ENCODE data around the gene PPIF.

The PPIF gene

DNA sequence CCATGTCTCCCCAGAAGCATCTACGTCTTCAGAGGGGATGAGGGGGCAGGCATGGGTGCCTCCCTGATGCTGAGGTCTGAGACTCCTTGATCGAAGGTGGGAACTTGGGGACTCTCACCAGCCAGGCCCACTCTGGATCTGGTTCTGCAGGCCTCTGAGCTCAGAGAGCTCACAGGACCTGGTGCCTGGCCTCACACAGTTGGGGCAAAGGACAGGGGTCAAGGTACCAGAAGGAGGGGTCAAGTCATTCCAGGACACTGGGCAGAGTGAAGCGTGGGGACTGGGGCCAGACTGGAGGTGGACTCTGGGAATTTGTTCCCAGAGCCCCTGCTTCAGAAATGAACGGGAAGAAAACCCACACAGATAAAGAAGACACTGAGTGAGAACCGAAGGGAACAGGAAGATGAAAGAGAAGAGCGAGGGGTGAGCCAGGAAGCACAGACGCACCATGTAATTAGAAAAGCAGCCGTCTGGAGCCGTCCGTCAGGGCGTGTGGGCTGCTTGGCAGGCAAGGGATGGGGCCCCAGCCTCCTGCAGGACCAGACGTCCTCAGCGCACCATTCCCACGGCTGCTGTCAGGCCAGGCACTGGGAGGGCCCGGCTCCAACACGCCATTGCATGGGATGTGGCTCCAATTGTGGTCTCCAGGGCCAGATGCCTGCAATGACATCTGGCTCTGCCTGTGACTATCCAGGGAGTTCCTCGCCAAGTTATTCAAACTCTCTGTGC, 50.5 kb downstream of the PPIF start:
- TF ChIP-seq, protein P1, sequence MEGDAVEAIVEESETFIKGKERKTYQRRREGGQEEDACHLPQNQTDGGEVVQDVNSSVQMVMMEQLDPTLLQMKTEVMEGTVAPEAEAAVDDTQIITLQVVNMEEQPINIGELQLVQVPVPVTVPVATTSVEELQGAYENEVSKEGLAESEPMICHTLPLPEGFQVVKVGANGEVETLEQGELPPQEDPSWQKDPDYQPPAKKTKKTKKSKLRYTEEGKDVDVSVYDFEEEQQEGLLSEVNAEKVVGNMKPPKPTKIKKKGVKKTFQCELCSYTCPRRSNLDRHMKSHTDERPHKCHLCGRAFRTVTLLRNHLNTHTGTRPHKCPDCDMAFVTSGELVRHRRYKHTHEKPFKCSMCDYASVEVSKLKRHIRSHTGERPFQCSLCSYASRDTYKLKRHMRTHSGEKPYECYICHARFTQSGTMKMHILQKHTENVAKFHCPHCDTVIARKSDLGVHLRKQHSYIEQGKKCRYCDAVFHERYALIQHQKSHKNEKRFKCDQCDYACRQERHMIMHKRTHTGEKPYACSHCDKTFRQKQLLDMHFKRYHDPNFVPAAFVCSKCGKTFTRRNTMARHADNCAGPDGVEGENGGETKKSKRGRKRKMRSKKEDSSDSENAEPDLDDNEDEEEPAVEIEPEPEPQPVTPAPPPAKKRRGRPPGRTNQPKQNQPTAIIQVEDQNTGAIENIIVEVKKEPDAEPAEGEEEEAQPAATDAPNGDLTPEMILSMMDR (IDR thresholded peaks at IDR 0.05; ENCODE audit: low read depth, low read length) = no peak
- in situ Hi-C loops (cut with HindIII; ENCODE audit: low sequenced_read_pairs) = no loop called here
- no peak overlapping the region for H3K4me3 ChIP-seq (ENCODE audit: low read depth, low read length)
- DNase-seq (ENCODE audit: low read depth, low spot score) = peak; percentile 59

DNA sequence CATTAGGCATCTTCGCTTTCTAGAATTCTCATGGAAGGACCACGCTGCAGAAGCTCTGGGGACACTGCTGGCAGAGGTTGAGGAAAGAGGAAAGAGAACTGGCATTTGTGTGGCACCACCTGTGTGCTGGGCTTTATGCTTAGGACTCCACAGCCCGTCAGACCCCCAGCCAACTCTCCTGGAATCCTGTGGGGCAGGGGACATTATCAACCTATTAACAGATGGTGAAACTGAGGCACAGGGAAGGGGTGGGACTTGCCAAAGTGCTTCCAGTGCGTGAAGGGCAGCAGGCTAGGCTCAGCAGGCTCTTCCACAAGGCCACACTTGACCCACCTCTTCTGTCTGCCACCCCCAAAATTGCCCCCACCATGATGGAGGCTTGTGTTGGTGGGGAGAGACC, 51.4 kb downstream of the PPIF start:
- TF ChIP-seq, protein P1 (IDR thresholded peaks at IDR 0.05; ENCODE audit: low read depth, low read length) = no peak
- H3K4me3 ChIP-seq (ENCODE audit: low read depth, low read length) = no peak overlapping the region
- in situ Hi-C loops (cut with HindIII; ENCODE audit: low sequenced_read_pairs) = no loop called here
- DNase-seq (ENCODE audit: low read depth, low spot score) = no peak

DNA sequence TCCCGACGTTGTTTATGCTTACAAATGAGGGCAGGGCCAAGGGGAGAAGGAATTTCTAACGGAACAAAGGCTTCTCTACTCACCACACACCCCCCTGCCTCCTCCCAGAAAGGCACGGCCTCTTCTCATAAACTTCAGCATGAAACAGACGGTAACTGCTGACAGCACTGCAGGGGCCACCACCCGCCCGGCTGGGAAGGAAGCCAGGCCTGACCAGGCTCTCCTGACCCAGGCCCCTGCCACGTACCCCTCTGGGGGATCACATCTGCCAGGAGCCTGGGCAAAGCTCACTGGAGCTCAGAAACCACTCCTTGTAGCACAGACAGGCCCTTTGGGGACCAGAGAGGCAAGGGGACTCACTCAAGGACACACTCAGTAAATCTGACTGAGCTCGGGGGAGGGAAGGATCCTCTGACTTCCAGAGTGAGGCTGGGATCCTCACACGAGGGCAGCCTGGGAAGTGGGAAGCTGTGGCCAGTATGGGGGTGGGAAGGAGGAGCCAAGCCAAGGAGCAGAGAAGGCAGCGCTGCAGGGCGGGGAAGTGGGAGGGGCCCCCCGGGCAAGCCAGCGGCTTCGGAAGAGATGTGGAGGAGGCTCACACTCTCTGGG, 52.1 kb downstream of the PPIF start:
- TF ChIP-seq, protein P1 (IDR thresholded peaks at IDR 0.05; ENCODE audit: low read depth, low read length) = no peak
- no peak overlapping the region for H3K4me3 ChIP-seq (ENCODE audit: low read depth, low read length)
- in situ Hi-C loops (cut with HindIII; ENCODE audit: low sequenced_read_pairs) = no loop called here
- DNase-seq (ENCODE audit: low read depth, low spot score) = peak; percentile 98

DNA sequence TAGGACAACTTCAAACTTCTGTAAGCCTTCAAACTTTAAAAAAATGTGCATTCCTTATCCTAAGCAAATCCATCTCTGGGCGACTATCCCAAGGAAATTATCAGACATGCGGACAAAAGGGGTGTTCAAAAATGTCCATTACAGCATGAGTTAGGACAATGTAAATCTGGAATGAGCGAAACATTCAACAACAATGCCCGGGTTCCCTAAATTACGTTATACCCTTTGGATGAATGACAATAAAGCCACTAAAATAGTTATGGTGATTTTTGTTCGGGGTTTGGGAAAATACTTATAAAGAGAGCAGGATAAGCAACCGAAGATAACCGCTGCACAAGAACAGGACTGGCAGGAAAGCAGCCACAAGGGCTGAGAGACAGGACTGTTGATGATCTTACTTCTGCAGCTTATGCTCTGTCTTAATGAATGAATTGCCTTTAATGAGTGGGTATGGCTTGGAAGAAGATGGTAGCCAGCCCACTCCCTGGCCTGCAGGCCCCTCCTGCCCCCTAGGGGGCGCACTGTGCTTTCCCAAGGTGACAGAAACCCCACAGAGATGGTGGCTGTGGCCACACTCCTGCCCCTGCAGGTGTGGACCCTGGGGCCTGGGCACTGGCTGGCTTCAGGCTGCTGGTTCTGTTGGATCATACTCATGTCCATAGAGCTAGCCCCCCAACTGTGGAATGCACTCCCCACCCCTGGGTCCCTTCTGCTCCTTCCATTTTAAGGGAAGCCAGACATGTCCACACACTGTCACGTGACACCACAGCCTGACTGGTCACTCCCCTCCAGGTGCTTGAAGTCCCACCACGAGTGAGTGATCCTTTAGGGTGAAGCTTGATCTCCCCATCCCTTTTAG, 53.1 kb downstream of the PPIF start:
- peak overlapping the region; percentile 14 for H3K4me3 ChIP-seq (ENCODE audit: low read depth, low read length)
- TF ChIP-seq, protein P1 (IDR thresholded peaks at IDR 0.05; ENCODE audit: low read depth, low read length) = peak; percentile 79

DNA sequence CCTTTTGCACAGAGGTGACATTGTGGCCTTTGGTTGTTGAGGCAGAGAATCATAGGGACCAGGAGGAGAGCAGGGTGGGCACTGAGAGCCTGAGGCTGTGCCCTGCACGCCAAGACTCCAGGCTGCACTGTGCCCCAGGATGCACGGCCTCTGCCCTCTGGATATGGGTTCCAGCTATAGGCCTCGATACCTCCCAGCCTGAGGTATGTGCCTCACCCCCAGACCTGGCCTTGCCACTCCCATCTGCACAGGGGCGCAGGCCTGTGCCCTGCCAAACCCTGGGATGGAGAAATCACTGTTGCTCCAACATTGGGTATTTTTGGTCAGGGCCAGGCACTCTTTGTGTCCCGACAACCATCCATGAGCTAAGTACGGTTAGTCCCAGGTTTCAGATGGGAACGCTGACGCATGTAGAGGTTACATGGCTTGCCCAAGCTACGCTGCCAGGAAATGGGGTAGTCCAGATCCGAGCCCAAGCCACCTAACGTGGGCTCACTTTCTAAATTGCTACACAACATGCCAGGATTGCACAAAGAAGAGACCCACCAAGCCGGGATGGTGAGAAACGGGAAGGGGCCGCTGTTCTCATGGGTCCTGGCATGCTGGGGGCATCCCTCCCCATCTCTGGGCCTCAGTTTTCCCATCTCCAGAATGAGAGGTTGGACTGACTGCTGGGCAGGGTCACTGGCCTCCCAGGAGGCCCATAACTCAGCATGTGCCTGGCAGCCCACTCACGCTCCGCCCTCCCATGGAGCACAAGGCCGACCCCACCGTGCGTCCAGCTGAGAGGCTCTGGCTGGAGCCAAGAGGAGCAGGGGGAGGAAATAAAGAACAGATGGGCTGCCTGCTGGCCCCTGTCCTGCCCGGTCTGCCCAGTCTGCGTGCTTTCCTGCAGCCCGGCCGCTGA, 54.0 kb downstream of the PPIF start:
- no peak overlapping the region for H3K4me3 ChIP-seq (ENCODE audit: low read depth, low read length)
- TF ChIP-seq, protein P1 (IDR thresholded peaks at IDR 0.05; ENCODE audit: low read depth, low read length) = no peak
- peak; percentile 87 for DNase-seq (ENCODE audit: low read depth, low spot score)

More for the DNA sequence above, 53.1 kb downstream of the PPIF start:
- DNase-seq (ENCODE audit: low read depth, low spot score) = no peak
- in situ Hi-C loops (cut with HindIII; ENCODE audit: low sequenced_read_pairs) = no loop called here

DNA sequence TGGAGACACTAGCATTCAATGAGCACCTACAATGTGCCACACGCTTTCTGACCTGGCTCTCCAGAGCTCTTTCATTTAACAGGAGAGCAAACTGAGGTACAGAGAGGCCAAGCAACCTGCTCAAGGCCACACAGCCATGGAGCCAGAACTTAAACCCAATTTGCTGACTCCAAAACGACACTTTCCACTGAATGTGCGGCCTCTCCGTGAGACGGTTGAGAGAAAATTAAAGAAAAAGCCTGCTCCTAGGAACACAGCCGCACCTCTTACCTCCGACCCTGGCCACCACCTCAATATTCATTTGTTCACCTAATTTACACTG, 55.3 kb downstream of the PPIF start:
- H3K4me3 ChIP-seq (ENCODE audit: low read depth, low read length) = no peak overlapping the region
- TF ChIP-seq, protein P1 (IDR thresholded peaks at IDR 0.05; ENCODE audit: low read depth, low read length) = no peak
- in situ Hi-C loops (cut with HindIII; ENCODE audit: low sequenced_read_pairs) = no loop called here
- DNase-seq (ENCODE audit: low read depth, low spot score) = no peak

More for the DNA sequence above, 54.0 kb downstream of the PPIF start:
- in situ Hi-C loops (cut with HindIII; ENCODE audit: low sequenced_read_pairs) = no loop called here
